ENCODE measurements around the gene PIGH. TPM values are rescaled to one million over a fixed set of nuclear protein-coding genes. Genes with fewer than 3 reads are reported as not detected.

Gene PIGH
- total and polyA plus RNA-seq, 10 of the 15 experiments (the other 5 are each of a cell fraction or from before 2014, with no cell fraction given) = 15.5 to 46.6 (median 22.3) TPM

DNA sequence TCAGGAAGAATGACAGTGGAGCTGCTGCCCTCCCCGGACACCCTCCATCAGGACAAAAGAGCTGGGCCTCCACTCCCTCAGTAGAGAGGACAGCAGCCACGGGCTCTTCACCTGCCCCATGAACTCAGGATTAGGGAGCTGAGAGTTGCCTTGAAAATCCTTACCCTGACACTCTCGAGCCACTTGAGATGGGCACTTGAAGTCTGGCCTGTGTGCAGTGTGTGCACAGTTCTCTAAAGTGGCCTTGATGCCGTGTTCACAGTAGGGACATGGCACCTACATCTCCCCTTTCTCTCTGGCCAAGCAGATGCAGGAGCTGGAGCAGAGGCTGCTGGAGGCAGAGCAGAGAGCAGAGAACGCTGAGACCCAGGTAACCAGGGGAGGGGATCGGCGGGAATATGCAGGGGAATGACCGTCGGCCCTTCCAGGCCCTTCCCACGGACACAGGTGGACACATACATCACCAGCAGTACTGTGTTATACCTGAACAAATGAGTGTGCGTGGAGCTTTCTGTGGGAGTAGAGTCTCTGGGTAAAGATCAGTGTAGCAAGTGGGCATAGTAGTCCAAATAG, 44.5 kb downstream of the PIGH start:
- CTCF ChIA-PET = interaction anchor here (1.0 to 3.8 kb wide), 7 partner anchors 9 to 131 kb away, joined by 3 to 22 read pairs (median 4); no protein-coding TSS in a partner anchor
- Histone ChIP-seq H3K4me1 (ENCODE audit: control insufficient read depth, insufficient read depth, low read length) (no peaks in the 10 kb centered on the region), H2AFZ (ENCODE audit: control insufficient read depth, low read depth, low read length) (no peak overlapping the region), H3K27me3 (replicated peaks in 1 of 2; ENCODE audit: control insufficient read depth in 2 of 2, insufficient read depth in 2 of 2, low read length in 1 of 2) (peaks cover 0 to 1% of the 10 kb centered on the region in 2 experiments; a peak in 1 of 4 replicates), H3K79me2 (ENCODE audit: control insufficient read depth, insufficient read depth, low read length) (no peaks in the 10 kb centered on the region), H3K4me3 (no peak overlapping the region), H3K4me2 (ENCODE audit: control insufficient read depth, insufficient read depth) (no peak overlapping the region), H3K36me3 (ENCODE audit: control insufficient read depth in 2 of 2, insufficient read depth in 2 of 2, low read length in 1 of 2) (no peaks in the 10 kb centered on the region), H3K27ac (ENCODE audit: control insufficient read depth, insufficient read depth) (no peak overlapping the region), H3K9me3 (replicated peaks; ENCODE audit: control insufficient read depth, insufficient read depth, low read length) (no peaks in the 10 kb centered on the region), H3K9ac (ENCODE audit: control insufficient read depth, insufficient read depth, low read length) (no peak overlapping the region), H4K20me1 (ENCODE audit: control insufficient read depth, insufficient read depth) (no peaks in the 10 kb centered on the region)
- no peak for FAIRE-seq
- POLR2A ChIA-PET = no interaction called here
- RAD21 ChIA-PET (ENCODE audit: unreplicated experiment) = interaction anchor here (0.6 to 3.3 kb wide), 3 partner anchors 16 to 128 kb away, joined by 3 to 12 read pairs (median 6); no protein-coding TSS in a partner anchor
- DNase-seq (ENCODE audit: low read depth, low spot score) = no peak
- 35% methylated on average over 11 of the region's 11 CpGs for WGBS (ENCODE audit: insufficient coverage, insufficient replicate concordance, low lambda C conversion rate, missing lambda C conversion rate)
- ATAC-seq = no peak
- intact Hi-C loops (cut with micrococcal nuclease; ENCODE audit: unreplicated experiment) (no loop called here), in situ Hi-C loops (cut with MboI) (no loop called here)
- no TSS peak for BruUV-seq (replicated peaks)
- SMC1A ChIA-PET (ENCODE audit: uncharacterized antibody, unreplicated experiment) = interaction anchor here (0.9 to 2.8 kb wide), 7 partner anchors 12 to 128 kb away, joined by 3 to 15 read pairs (median 5); no protein-coding TSS in a partner anchor
- TF ChIP-seq, protein P1, sequence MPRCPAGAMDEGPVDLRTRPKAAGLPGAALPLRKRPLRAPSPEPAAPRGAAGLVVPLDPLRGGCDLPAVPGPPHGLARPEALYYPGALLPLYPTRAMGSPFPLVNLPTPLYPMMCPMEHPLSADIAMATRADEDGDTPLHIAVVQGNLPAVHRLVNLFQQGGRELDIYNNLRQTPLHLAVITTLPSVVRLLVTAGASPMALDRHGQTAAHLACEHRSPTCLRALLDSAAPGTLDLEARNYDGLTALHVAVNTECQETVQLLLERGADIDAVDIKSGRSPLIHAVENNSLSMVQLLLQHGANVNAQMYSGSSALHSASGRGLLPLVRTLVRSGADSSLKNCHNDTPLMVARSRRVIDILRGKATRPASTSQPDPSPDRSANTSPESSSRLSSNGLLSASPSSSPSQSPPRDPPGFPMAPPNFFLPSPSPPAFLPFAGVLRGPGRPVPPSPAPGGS (IDR thresholded peaks at IDR 0.05; ENCODE audit: borderline replicate concordance, insufficient read depth, low read depth, low read length, poor library complexity, severe bottlenecking) = no peak
- TF ChIP-seq, protein P2, sequence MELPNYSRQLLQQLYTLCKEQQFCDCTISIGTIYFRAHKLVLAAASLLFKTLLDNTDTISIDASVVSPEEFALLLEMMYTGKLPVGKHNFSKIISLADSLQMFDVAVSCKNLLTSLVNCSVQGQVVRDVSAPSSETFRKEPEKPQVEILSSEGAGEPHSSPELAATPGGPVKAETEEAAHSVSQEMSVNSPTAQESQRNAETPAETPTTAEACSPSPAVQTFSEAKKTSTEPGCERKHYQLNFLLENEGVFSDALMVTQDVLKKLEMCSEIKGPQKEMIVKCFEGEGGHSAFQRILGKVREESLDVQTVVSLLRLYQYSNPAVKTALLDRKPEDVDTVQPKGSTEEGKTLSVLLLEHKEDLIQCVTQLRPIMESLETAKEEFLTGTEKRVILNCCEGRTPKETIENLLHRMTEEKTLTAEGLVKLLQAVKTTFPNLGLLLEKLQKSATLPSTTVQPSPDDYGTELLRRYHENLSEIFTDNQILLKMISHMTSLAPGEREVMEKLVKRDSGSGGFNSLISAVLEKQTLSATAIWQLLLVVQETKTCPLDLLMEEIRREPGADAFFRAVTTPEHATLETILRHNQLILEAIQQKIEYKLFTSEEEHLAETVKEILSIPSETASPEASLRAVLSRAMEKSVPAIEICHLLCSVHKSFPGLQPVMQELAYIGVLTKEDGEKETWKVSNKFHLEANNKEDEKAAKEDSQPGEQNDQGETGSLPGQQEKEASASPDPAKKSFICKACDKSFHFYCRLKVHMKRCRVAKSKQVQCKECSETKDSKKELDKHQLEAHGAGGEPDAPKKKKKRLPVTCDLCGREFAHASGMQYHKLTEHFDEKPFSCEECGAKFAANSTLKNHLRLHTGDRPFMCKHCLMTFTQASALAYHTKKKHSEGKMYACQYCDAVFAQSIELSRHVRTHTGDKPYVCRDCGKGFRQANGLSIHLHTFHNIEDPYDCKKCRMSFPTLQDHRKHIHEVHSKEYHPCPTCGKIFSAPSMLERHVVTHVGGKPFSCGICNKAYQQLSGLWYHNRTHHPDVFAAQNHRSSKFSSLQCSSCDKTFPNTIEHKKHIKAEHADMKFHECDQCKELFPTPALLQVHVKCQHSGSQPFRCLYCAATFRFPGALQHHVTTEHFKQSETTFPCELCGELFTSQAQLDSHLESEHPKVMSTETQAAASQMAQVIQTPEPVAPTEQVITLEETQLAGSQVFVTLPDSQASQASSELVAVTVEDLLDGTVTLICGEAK (IDR thresholded peaks at IDR 0.05; ENCODE audit: borderline replicate concordance) = no peak
- TF ChIP-seq, protein P3, sequence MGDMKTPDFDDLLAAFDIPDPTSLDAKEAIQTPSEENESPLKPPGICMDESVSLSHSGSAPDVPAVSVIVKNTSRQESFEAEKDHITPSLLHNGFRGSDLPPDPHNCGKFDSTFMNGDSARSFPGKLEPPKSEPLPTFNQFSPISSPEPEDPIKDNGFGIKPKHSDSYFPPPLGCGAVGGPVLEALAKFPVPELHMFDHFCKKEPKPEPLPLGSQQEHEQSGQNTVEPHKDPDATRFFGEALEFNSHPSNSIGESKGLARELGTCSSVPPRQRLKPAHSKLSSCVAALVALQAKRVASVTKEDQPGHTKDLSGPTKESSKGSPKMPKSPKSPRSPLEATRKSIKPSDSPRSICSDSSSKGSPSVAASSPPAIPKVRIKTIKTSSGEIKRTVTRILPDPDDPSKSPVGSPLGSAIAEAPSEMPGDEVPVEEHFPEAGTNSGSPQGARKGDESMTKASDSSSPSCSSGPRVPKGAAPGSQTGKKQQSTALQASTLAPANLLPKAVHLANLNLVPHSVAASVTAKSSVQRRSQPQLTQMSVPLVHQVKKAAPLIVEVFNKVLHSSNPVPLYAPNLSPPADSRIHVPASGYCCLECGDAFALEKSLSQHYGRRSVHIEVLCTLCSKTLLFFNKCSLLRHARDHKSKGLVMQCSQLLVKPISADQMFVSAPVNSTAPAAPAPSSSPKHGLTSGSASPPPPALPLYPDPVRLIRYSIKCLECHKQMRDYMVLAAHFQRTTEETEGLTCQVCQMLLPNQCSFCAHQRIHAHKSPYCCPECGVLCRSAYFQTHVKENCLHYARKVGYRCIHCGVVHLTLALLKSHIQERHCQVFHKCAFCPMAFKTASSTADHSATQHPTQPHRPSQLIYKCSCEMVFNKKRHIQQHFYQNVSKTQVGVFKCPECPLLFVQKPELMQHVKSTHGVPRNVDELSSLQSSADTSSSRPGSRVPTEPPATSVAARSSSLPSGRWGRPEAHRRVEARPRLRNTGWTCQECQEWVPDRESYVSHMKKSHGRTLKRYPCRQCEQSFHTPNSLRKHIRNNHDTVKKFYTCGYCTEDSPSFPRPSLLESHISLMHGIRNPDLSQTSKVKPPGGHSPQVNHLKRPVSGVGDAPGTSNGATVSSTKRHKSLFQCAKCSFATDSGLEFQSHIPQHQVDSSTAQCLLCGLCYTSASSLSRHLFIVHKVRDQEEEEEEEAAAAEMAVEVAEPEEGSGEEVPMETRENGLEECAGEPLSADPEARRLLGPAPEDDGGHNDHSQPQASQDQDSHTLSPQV (IDR thresholded peaks at IDR 0.05) = no peak
- TF ChIP-seq, protein P4, sequence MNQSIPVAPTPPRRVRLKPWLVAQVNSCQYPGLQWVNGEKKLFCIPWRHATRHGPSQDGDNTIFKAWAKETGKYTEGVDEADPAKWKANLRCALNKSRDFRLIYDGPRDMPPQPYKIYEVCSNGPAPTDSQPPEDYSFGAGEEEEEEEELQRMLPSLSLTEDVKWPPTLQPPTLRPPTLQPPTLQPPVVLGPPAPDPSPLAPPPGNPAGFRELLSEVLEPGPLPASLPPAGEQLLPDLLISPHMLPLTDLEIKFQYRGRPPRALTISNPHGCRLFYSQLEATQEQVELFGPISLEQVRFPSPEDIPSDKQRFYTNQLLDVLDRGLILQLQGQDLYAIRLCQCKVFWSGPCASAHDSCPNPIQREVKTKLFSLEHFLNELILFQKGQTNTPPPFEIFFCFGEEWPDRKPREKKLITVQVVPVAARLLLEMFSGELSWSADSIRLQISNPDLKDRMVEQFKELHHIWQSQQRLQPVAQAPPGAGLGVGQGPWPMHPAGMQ (IDR thresholded peaks at IDR 0.05; ENCODE audit: borderline replicate concordance) = no peak
- TF ChIP-seq, protein P5, sequence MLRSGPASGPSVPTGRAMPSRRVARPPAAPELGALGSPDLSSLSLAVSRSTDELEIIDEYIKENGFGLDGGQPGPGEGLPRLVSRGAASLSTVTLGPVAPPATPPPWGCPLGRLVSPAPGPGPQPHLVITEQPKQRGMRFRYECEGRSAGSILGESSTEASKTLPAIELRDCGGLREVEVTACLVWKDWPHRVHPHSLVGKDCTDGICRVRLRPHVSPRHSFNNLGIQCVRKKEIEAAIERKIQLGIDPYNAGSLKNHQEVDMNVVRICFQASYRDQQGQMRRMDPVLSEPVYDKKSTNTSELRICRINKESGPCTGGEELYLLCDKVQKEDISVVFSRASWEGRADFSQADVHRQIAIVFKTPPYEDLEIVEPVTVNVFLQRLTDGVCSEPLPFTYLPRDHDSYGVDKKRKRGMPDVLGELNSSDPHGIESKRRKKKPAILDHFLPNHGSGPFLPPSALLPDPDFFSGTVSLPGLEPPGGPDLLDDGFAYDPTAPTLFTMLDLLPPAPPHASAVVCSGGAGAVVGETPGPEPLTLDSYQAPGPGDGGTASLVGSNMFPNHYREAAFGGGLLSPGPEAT (IDR thresholded peaks at IDR 0.05; ENCODE audit: low read depth) = no peak
- TF ChIP-seq, protein P6, sequence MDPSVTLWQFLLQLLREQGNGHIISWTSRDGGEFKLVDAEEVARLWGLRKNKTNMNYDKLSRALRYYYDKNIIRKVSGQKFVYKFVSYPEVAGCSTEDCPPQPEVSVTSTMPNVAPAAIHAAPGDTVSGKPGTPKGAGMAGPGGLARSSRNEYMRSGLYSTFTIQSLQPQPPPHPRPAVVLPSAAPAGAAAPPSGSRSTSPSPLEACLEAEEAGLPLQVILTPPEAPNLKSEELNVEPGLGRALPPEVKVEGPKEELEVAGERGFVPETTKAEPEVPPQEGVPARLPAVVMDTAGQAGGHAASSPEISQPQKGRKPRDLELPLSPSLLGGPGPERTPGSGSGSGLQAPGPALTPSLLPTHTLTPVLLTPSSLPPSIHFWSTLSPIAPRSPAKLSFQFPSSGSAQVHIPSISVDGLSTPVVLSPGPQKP (IDR thresholded peaks at IDR 0.05; ENCODE audit: low read depth, low read length) = no peak
- no peak for TF ChIP-seq MEF2A (IDR thresholded peaks at IDR 0.05; ENCODE audit: insufficient read depth, low read depth, low read length)
